HCT116 (cell line): ENCODE data around the gene ZNRF3. TPM values are rescaled to one million over a fixed set of nuclear protein-coding genes. Genes with fewer than 3 reads are reported as not detected.

Source experiments
- ATAC-seq: fragments of 200-7000 bp; cut with Tn5 transposase; 2 replicates; pipeline ENCODE4 v1.9.1; 2020; ENCODE audit warnings: mild to moderate bottlenecking, moderate library complexity
- BruUV-seq: library from RNA; stranded (reverse); fragments of 400-500 nt; replicated peaks from 2 replicates; lab custom pipeline; 2021; lab: Mats Ljungman, UMichigan
- CTCF ChIA-PET: fragments of 300-600 bp; sonication (Branson Sonifier 250); formaldehyde crosslinking; loops from one replicate; lab custom pipeline; 2021; ENCODE audit warnings: antibody characterized with exemption; lab: Charles Lee
- POLR2A ChIA-PET: fragments of 300-600, 350-600 bp; sonication (Branson Sonifier 250); formaldehyde crosslinking; loops from one replicate; lab custom pipeline; 2021; ENCODE audit warnings: antibody characterized with exemption; lab: Charles Lee
- RAD21 ChIA-PET, 2 experiments: fragments of 300-600 bp; sonication (Branson Sonifier 250); formaldehyde crosslinking; loops; one replicate each; lab custom pipeline; 2023; ENCODE audit warnings: low total read pairs in 2 of 2; ENCODE audit not compliant: uncharacterized antibody in 2 of 2, unreplicated experiment in 2 of 2, low non-redundant PET in 1 of 2; lab: Charles Lee
- DNase-seq: peaks from one replicate; pipeline ENCODE4 v3.0.0-alpha.2; 2010; ENCODE audit warnings: low read depth, low spot score
- H2AFZ ChIP-seq: fragments of 200-600 bp; shearing (Covaris generic), sonication (generic); 2 replicates; pipeline ENCODE4 v1.6.1; 2017; ENCODE audit warnings: low read depth, mixed run types, mixed read lengths, antibody characterized with exemption, low read length; ENCODE audit not compliant: poor library complexity, severe bottlenecking
- H3K27ac ChIP-seq: 2 replicates; pipeline ENCODE4 v1.5.1; 2012; ENCODE audit warnings: low read depth, low read length
- H3K27me3 ChIP-seq: fragments of 200-600 bp; sonication (generic); 2 replicates; pipeline ENCODE4 v1.6.1; 2016; ENCODE audit warnings: mixed run types, low read length, mixed read lengths; ENCODE audit not compliant: insufficient read depth
- H3K36me3 ChIP-seq, 2 experiments: fragments of 200-500 bp in 1 of 2; fragments of 200-600 bp in 1 of 2; sonication (Bioruptor generic) in 1 of 2; sonication (generic) in 1 of 2; 2 replicates each; pipeline versions ENCODE4 v1.5.1 to v1.6.1; 2014 to 2016; ENCODE audit warnings: low read length in 2 of 2, inconsistent platforms in 1 of 2, mixed read lengths in 1 of 2, mixed run types in 1 of 2; ENCODE audit not compliant: insufficient read depth in 2 of 2, control insufficient read depth in 1 of 2
- H3K4me1 ChIP-seq, 2 experiments: fragments of 200-600 bp in 1 of 2; sonication (generic) in 1 of 2; 2 replicates each; pipeline versions ENCODE4 v1.5.1 to v1.6.1; 2012 to 2017; ENCODE audit warnings: low read length in 2 of 2, inconsistent platforms in 1 of 2, mild to moderate bottlenecking in 1 of 2, mixed read lengths in 1 of 2, mixed run types in 1 of 2, moderate library complexity in 1 of 2; ENCODE audit not compliant: insufficient read depth in 2 of 2, control insufficient read depth in 1 of 2
- H3K4me2 ChIP-seq: fragments of 200-600 bp; sonication (generic); 2 replicates; pipeline ENCODE4 v1.6.1; 2017; ENCODE audit warnings: mixed run types, low read length, mixed read lengths
- H3K4me3 ChIP-seq, 2 experiments: fragments of 200-600 bp in 1 of 2; sonication (generic) in 1 of 2; replicated peaks in 1 of 2; 2 replicates each; pipeline ENCODE4 v1.5.1; 2011 to 2016; ENCODE audit warnings: low read length in 2 of 2, control low read depth in 1 of 2, low read depth in 1 of 2, mild to moderate bottlenecking in 1 of 2, mixed read lengths in 1 of 2, mixed run types in 1 of 2
- H3K79me2 ChIP-seq: fragments of 200-600 bp; sonication (generic); 2 replicates; pipeline ENCODE4 v1.6.1; 2017; ENCODE audit warnings: mild to moderate bottlenecking, mixed run types, low read length, moderate library complexity, mixed read lengths; ENCODE audit not compliant: insufficient read depth
- H3K9ac ChIP-seq: fragments of 200-600 bp; sonication (generic); 2 replicates; pipeline ENCODE4 v1.6.1; 2016; ENCODE audit warnings: low read length, mixed read lengths
- H3K9me2 ChIP-seq: fragments of 200-600 bp; sonication (generic), shearing (Covaris generic); 2 replicates; pipeline ENCODE4 v1.6.1; 2017; ENCODE audit warnings: mixed run types, mild to moderate bottlenecking, moderate library complexity; ENCODE audit not compliant: insufficient read depth
- H3K9me3 ChIP-seq, 2 experiments: fragments of 200-500 bp in 1 of 2; fragments of 200-600 bp in 1 of 2; sonication (Bioruptor generic) in 1 of 2; sonication (generic) in 1 of 2; 2 replicates each; pipeline ENCODE4 v1.6.1; 2014 to 2017; ENCODE audit warnings: low read length in 2 of 2, mixed read lengths in 2 of 2, inconsistent platforms in 1 of 2, low read depth in 1 of 2, mild to moderate bottlenecking in 1 of 2, mixed run types in 1 of 2, moderate library complexity in 1 of 2; ENCODE audit not compliant: control insufficient read depth in 1 of 2, insufficient read depth in 1 of 2
- H4K20me1 ChIP-seq: fragments of 200-600 bp; sonication (generic), shearing (Covaris generic); 2 replicates; pipeline ENCODE4 v1.6.1; 2017; ENCODE audit warnings: mixed run types, mild to moderate bottlenecking, moderate library complexity; ENCODE audit not compliant: insufficient read depth
- ATF3 ChIP-seq: IDR thresholded peaks from 2 replicates; pipeline ENCODE4 v1.6.1; 2012
- CEBPB ChIP-seq: IDR thresholded peaks from 2 replicates; pipeline ENCODE4 v1.6.1; 2012; ENCODE audit warnings: low read depth
- CTCF ChIP-seq, 3 experiments: fragments of 200-600 bp in 1 of 3; sonication (generic) in 1 of 3; IDR thresholded peaks in 2 of 3; conservative IDR thresholded peaks in 1 of 3; 2 replicates each; pipeline ENCODE4 v1.5.1; 2012 to 2017; ENCODE audit warnings: low read depth in 2 of 3, low read length in 2 of 3, antibody characterized with exemption in 1 of 3, borderline replicate concordance in 1 of 3, control low read depth in 1 of 3, mild to moderate bottlenecking in 1 of 3, mixed read lengths in 1 of 3, mixed run types in 1 of 3, moderate library complexity in 1 of 3; ENCODE audit not compliant: insufficient read depth in 1 of 3
- ELF1 ChIP-seq: IDR thresholded peaks from 2 replicates; pipeline ENCODE4 v1.6.1; 2012; ENCODE audit warnings: low read depth, borderline replicate concordance
- EZH2 ChIP-seq: fragments of 200-600 bp; sonication (generic); IDR thresholded peaks from 2 replicates; pipeline ENCODE4 v1.6.1; 2017; ENCODE audit warnings: antibody characterized with exemption, mixed run types
- EZH2phosphoT487 ChIP-seq: fragments of 200-600 bp; IDR thresholded peaks from 2 replicates; pipeline ENCODE4 v1.6.1; 2018; ENCODE audit warnings: antibody characterized with exemption, borderline replicate concordance
- FOSL1 ChIP-seq: IDR thresholded peaks from 2 replicates; pipeline ENCODE4 v1.6.1; 2012; ENCODE audit warnings: low read depth
- MAX ChIP-seq: IDR thresholded peaks from 2 replicates; pipeline ENCODE4 v1.6.1; 2012
- POLR2A ChIP-seq: IDR thresholded peaks from 2 replicates; pipeline ENCODE4 v1.7.0; 2011; ENCODE audit warnings: borderline replicate concordance; ENCODE audit not compliant: insufficient read depth, insufficient read length; ENCODE audit errors: extremely low read depth
- RAD21 ChIP-seq: IDR thresholded peaks from 2 replicates; pipeline ENCODE4 v1.6.1; 2012; ENCODE audit warnings: low read depth, mild to moderate bottlenecking
- REST ChIP-seq: IDR thresholded peaks from 2 replicates; pipeline ENCODE4 v1.6.1; 2012; ENCODE audit warnings: low read depth
- SRF ChIP-seq: IDR thresholded peaks from 2 replicates; pipeline ENCODE4 v1.6.1; 2012; ENCODE audit warnings: low read depth
- ZBTB33 ChIP-seq: IDR thresholded peaks from 2 replicates; pipeline ENCODE4 v1.6.1; 2011; ENCODE audit warnings: mild to moderate bottlenecking, low read length, moderate library complexity; ENCODE audit not compliant: insufficient replicate concordance; ENCODE audit errors: extremely low read depth
- ZFX ChIP-seq: fragments of 450-650 bp; IDR thresholded peaks from 2 replicates; pipeline ENCODE4 v1.6.1; 2017
- ZNF274 ChIP-seq: fragments of 200-500 bp; sonication (Bioruptor generic); IDR thresholded peaks from 2 replicates; pipeline ENCODE4 v1.6.1; 2014; ENCODE audit warnings: mild to moderate bottlenecking, low read depth, low read length, inconsistent platforms
- intact Hi-C: fragments of 100-400 bp; cut with micrococcal nuclease; formaldehyde crosslinking; loops from 2 replicates; pipeline ENCODE4 v1.10.0; 2022
- total RNA-seq: library from RNA; stranded (reverse); gene quantifications from one replicate; pipeline ENCODE4 v1.2.1, GENCODE V29; 2021; ENCODE audit not compliant: unreplicated experiment

The ZNRF3 gene
- total RNA-seq, 1 experiment from 2014 or later: 12.2 TPM

- TF ChIP-seq ZNF274 (no peak), MAX (no peak), FOSL1 (no peak)
Observed at GRCh38 chr22:28889478-28890024, 6.2 kb downstream of the ZNRF3 start (continued).

- H3K27ac ChIP-seq: no peak overlapping the region
- ATAC-seq: no peak
- no TSS peak for BruUV-seq
- peaks cover 12% of the 10 kb centered on the region; the same call in 1 of the 2 replicates for H4K20me1 ChIP-seq
- TF ChIP-seq EZH2 (no peak), POLR2A (no peak), EZH2phosphoT487 (no peak), ZBTB33 (no peak), MAX (no peak), REST (no peak), FOSL1 (no peak), CEBPB (no peak), ELF1 (no peak), RAD21 (no peak), CTCF (IDR thresholded peaks at IDR 0.05 in 2 of 3, conservative IDR thresholded peaks at IDR 0.05 in 1 of 3; ENCODE audit: borderline replicate concordance in 1 of 3, insufficient read depth in 1 of 3, low read depth in 2 of 3, low read length in 2 of 3) (no peak), ZFX (no peak), ZNF274 (no peak), SRF (no peak), ATF3 (no peak)
- TF ChIP-seq, all 23 proteins: peak for 0
- no peak for DNase-seq
- POLR2A ChIA-PET: no interaction called here
- H3K9ac ChIP-seq: no peak overlapping the region
- RAD21 ChIA-PET: no interaction called here
- no peaks in the 10 kb centered on the region for H3K9me3 ChIP-seq
- H3K4me1 ChIP-seq: peaks cover 21 to 28% of the 10 kb centered on the region in 2 experiments
- CTCF ChIA-PET: no interaction called here
- H2AFZ ChIP-seq: no peak overlapping the region
- intact Hi-C loops: no loop called here
- no peaks in the 10 kb centered on the region for H3K27me3 ChIP-seq
- H3K4me3 ChIP-seq: no peak overlapping the region
- H3K36me3 ChIP-seq: no peaks in the 10 kb centered on the region
- no peaks in the 10 kb centered on the region for H3K9me2 ChIP-seq
- H3K4me2 ChIP-seq: no peak overlapping the region
- peaks cover 92% of the 10 kb centered on the region for H3K79me2 ChIP-seq
Observed at GRCh38 chr22:28891156-28891733, 7.9 kb downstream of the ZNRF3 start.
